ENCODE data around the gene ZNF385B.

The ZNF385B gene

DNA sequence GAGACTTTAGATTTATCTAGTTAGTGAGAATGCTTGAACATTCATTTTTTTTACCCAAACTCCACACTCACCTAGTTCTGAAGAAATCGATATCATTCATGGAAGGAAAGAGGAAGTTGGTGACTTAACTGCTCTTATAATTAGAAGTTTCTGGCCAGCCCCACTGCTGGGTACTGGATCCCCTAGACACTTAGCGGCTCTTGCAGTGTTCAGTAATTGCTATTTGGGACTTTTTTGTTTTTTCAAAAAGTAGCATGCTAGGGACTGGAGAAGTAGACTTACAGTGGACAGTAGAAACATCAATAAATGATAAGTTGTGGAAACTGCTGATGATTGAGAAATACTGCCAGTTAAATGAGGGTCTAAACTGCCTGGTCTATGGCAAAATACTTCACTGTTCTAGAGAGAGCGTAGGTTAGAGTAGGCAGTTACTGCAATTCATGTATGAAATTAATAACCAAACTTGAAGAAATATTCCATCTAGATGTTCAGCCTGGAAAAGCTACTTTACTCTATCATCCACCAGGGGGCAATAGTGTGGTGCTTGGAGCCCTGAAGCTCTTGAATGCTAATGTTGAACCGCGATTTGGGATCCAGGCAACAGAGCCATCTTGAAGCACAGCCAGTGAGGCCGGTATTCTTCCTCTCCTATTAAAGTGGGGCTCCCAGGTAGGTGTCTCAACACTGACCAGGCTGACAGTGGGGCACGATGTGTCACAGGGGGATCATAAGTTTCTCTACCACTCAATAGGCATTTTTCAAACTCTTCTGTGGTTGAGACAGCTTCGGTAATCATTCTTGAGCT is 450.7 kb downstream of the ZNF385B start:
- Histone ChIP-seq H2AFZ (ENCODE audit: low read depth, low read length, severe bottlenecking) (no peak overlapping the region), H3K9me3 (ENCODE audit: insufficient read depth, low read length) (no peaks in the 10 kb centered on the region), H3F3A (ENCODE audit: insufficient read depth) (no peaks in the 10 kb centered on the region), H3K27me3 (ENCODE audit: low read length) (no peaks in the 10 kb centered on the region), H3K79me2 (ENCODE audit: insufficient read depth, low read length) (no peaks in the 10 kb centered on the region), H3K9ac (ENCODE audit: low read length) (no peak overlapping the region), H4K20me1 (ENCODE audit: low read depth, low read length) (no peaks in the 10 kb centered on the region), H3K9me2 (replicated peaks; ENCODE audit: insufficient read depth, low read length) (no peaks in the 10 kb centered on the region), H3K4me3 (ENCODE audit: insufficient read depth, low read length, poor library complexity, severe bottlenecking) (no peak overlapping the region), H3K27ac (ENCODE audit: low read depth, low read length) (no peak overlapping the region), H3K36me3 (ENCODE audit: low read length) (no peaks in the 10 kb centered on the region), H3K4me2 (ENCODE audit: low read depth, low read length, poor library complexity, severe bottlenecking) (no peak overlapping the region)
- TF ChIP-seq, protein P1, sequence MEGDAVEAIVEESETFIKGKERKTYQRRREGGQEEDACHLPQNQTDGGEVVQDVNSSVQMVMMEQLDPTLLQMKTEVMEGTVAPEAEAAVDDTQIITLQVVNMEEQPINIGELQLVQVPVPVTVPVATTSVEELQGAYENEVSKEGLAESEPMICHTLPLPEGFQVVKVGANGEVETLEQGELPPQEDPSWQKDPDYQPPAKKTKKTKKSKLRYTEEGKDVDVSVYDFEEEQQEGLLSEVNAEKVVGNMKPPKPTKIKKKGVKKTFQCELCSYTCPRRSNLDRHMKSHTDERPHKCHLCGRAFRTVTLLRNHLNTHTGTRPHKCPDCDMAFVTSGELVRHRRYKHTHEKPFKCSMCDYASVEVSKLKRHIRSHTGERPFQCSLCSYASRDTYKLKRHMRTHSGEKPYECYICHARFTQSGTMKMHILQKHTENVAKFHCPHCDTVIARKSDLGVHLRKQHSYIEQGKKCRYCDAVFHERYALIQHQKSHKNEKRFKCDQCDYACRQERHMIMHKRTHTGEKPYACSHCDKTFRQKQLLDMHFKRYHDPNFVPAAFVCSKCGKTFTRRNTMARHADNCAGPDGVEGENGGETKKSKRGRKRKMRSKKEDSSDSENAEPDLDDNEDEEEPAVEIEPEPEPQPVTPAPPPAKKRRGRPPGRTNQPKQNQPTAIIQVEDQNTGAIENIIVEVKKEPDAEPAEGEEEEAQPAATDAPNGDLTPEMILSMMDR (IDR thresholded peaks at IDR 0.05; ENCODE audit: insufficient read depth, low read length, poor library complexity, severe bottlenecking) = peak; percentile 64
- TF ChIP-seq EZH2phosphoT487 (conservative IDR thresholded peaks at IDR 0.05; ENCODE audit: low read length) = no peak

DNA sequence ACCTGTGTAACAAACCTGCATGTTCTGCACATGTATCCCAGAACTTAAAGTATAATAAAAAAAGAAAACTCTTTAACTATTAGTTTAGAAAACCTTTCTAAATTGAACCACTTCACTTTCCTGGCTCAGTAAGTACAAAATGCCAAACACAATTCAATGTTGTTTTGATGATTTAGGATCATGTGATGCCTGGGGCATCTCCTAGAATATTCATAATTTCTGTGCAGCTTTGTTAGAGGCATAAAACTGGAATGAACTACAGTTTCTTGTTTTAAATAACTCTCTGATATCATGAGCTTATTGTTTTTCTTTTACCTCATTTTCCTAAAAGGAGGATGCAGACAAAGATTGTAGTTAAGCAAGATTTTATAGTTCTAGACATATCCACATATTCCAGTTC is 457.8 kb downstream of the ZNF385B start:
- Histone ChIP-seq H3K27me3 (ENCODE audit: low read length) (no peaks in the 10 kb centered on the region), H3K9ac (ENCODE audit: low read length) (no peak overlapping the region), H3K27ac (ENCODE audit: low read depth, low read length) (no peak overlapping the region), H4K20me1 (ENCODE audit: low read depth, low read length) (no peaks in the 10 kb centered on the region), H3K79me2 (ENCODE audit: insufficient read depth, low read length) (no peaks in the 10 kb centered on the region), H3K4me2 (ENCODE audit: low read depth, low read length, poor library complexity, severe bottlenecking) (no peak overlapping the region), H3F3A (ENCODE audit: insufficient read depth) (no peaks in the 10 kb centered on the region), H3K9me2 (replicated peaks; ENCODE audit: insufficient read depth, low read length) (no peaks in the 10 kb centered on the region), H2AFZ (ENCODE audit: low read depth, low read length, severe bottlenecking) (no peak overlapping the region), H3K4me3 (ENCODE audit: insufficient read depth, low read length, poor library complexity, severe bottlenecking) (no peak overlapping the region), H3K9me3 (ENCODE audit: insufficient read depth, low read length) (no peaks in the 10 kb centered on the region), H3K36me3 (ENCODE audit: low read length) (no peaks in the 10 kb centered on the region)
- TF ChIP-seq, protein P1 (IDR thresholded peaks at IDR 0.05; ENCODE audit: insufficient read depth, low read length, poor library complexity, severe bottlenecking) = no peak
- no peak for TF ChIP-seq EZH2phosphoT487 (conservative IDR thresholded peaks at IDR 0.05; ENCODE audit: low read length)

DNA sequence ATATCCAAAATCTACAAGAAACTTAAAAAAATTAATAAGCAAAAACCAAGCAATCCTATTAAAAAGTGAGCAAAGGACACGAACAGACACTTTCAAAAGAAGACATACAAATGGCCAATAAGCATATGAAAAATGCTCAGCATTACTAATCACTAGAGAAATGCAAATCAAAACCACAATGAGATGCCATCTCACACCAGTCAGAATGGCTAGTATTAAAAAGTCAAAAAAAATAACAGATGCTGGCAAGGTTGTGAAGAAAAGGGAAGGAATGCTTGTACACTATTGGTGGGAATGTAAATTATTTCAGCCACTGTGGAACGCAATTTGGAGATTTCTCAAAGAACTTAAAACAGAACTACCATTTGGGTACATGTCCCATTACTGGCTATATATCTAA is 467.9 kb downstream of the ZNF385B start:
- TF ChIP-seq, protein P1 (IDR thresholded peaks at IDR 0.05; ENCODE audit: insufficient read depth, low read length, poor library complexity, severe bottlenecking) = no peak
- TF ChIP-seq EZH2phosphoT487 (conservative IDR thresholded peaks at IDR 0.05; ENCODE audit: low read length) = no peak
- H3K9me2 ChIP-seq (replicated peaks; ENCODE audit: insufficient read depth, low read length) = no peaks in the 10 kb centered on the region

More for the DNA sequence above, 467.9 kb downstream of the ZNF385B start:
- no peak overlapping the region for H3K4me2 ChIP-seq (ENCODE audit: low read depth, low read length, poor library complexity, severe bottlenecking)
- no peak overlapping the region for H2AFZ ChIP-seq (ENCODE audit: low read depth, low read length, severe bottlenecking)
- no peaks in the 10 kb centered on the region for H3K79me2 ChIP-seq (ENCODE audit: insufficient read depth, low read length)
- no peaks in the 10 kb centered on the region for H3K27me3 ChIP-seq (ENCODE audit: low read length)
- no peak overlapping the region for H3K4me3 ChIP-seq (ENCODE audit: insufficient read depth, low read length, poor library complexity, severe bottlenecking)
- H3F3A ChIP-seq (ENCODE audit: insufficient read depth) = no peaks in the 10 kb centered on the region
- no peaks in the 10 kb centered on the region for H4K20me1 ChIP-seq (ENCODE audit: low read depth, low read length)
- H3K27ac ChIP-seq (ENCODE audit: low read depth, low read length) = no peak overlapping the region
- no peaks in the 10 kb centered on the region for H3K9me3 ChIP-seq (ENCODE audit: insufficient read depth, low read length)
- H3K36me3 ChIP-seq (ENCODE audit: low read length) = no peaks in the 10 kb centered on the region
- H3K9ac ChIP-seq (ENCODE audit: low read length) = no peak overlapping the region
